BLaER1 (cell line): Measurements from ENCODE around the gene COX6B1.

Experiments used
- H3K27ac ChIP-seq: shearing (Covaris generic); formaldehyde crosslinking; 2 replicates; pipeline ENCODE4 v1.8.1; 2022
- H3K27me3 ChIP-seq: shearing (Covaris generic); formaldehyde crosslinking; 2 replicates; pipeline ENCODE4 v1.8.1; 2022
- H3K36me3 ChIP-seq: shearing (Covaris generic); formaldehyde crosslinking; 2 replicates; pipeline ENCODE4 v1.8.1; 2022
- H3K4me1 ChIP-seq: shearing (Covaris generic); formaldehyde crosslinking; 2 replicates; pipeline ENCODE4 v1.8.1; 2022
- H3K4me2 ChIP-seq: shearing (Covaris generic); formaldehyde crosslinking; 2 replicates; pipeline ENCODE4 v1.8.1; 2022
- H3K4me3 ChIP-seq: shearing (Covaris generic); formaldehyde crosslinking; 2 replicates; pipeline ENCODE4 v1.8.1; 2022
- H3K9ac ChIP-seq: shearing (Covaris generic); formaldehyde crosslinking; 2 replicates; pipeline ENCODE4 v1.8.1; 2022
- H3K9me3 ChIP-seq: shearing (Covaris generic); formaldehyde crosslinking; 2 replicates; pipeline ENCODE4 v1.8.1; 2022
- H4K20me1 ChIP-seq: shearing (Covaris generic); formaldehyde crosslinking; 2 replicates; pipeline ENCODE4 v1.8.1; 2022
- Cebpa-rat ChIP-seq: shearing (Covaris generic); IDR thresholded peaks from 2 replicates; pipeline ENCODE4 v1.8.1; 2022

The COX6B1 gene

GRCh38 chr19:35657904-35658700, 10.0 kb downstream of the COX6B1 start:
- no peak for TF ChIP-seq Cebpa-rat
- Histone ChIP-seq H3K9ac (no peak overlapping the region), H4K20me1 (peaks cover 48% of the 10 kb centered on the region), H3K27me3 (no peaks in the 10 kb centered on the region), H3K27ac (no peak overlapping the region), H3K36me3 (peaks cover 74% of the 10 kb centered on the region), H3K9me3 (no peaks in the 10 kb centered on the region), H3K4me3 (no peak overlapping the region), H3K4me2 (no peak overlapping the region), H3K4me1 (peaks cover 3% of the 10 kb centered on the region)

GRCh38 chr19:35661995-35662340, 13.8 kb downstream of the COX6B1 start:
- Histone ChIP-seq H3K27ac (no peak overlapping the region), H3K4me1 (peaks cover 13% of the 10 kb centered on the region), H3K9me3 (0 out of 2 replicates have a peak, but pooled peaks cover 4% of the 10 kb centered on the region), H3K9ac (no peak overlapping the region), H3K36me3 (peaks cover 36% of the 10 kb centered on the region), H3K4me3 (no peak overlapping the region), H3K27me3 (no peaks in the 10 kb centered on the region), H3K4me2 (no peak overlapping the region), H4K20me1 (peaks cover 19% of the 10 kb centered on the region; the same call in 1 of the 2 replicates)
- TF ChIP-seq Cebpa-rat = no peak

GRCh38 chr19:35663981-35664380, 15.9 kb downstream of the COX6B1 start:
- peaks cover 16% of the 10 kb centered on the region for H3K36me3 ChIP-seq
- TF ChIP-seq Cebpa-rat = no peak

GRCh38 chr19:35665157-35665556, 17.0 kb downstream of the COX6B1 start:
- Histone ChIP-seq H4K20me1 (no peaks in the 10 kb centered on the region), H3K4me3 (no peak overlapping the region), H3K27ac (no peak overlapping the region), H3K9ac (no peak overlapping the region), H3K36me3 (peaks cover 4% of the 10 kb centered on the region; the same call in 1 of the 2 replicates), H3K4me1 (peaks cover 13% of the 10 kb centered on the region), H3K9me3 (0 out of 2 replicates have a peak, but pooled peaks cover 4% of the 10 kb centered on the region), H3K27me3 (no peaks in the 10 kb centered on the region), H3K4me2 (no peak overlapping the region)
- TF ChIP-seq Cebpa-rat = no peak

More at GRCh38 chr19:35663981-35664380, 15.9 kb downstream of the COX6B1 start:
- Histone ChIP-seq H3K9me3 (0 out of 2 replicates have a peak, but pooled peaks cover 4% of the 10 kb centered on the region), H4K20me1 (no peaks in the 10 kb centered on the region), H3K27me3 (no peaks in the 10 kb centered on the region), H3K4me3 (no peak overlapping the region), H3K27ac (no peak overlapping the region), H3K9ac (no peak overlapping the region), H3K4me2 (peak overlapping the region; percentile 25; the same call in 1 of the 2 replicates), H3K4me1 (peaks cover 13% of the 10 kb centered on the region)

- Histone ChIP-seq H3K4me3 (no peak overlapping the region), H4K20me1 (no peaks in the 10 kb centered on the region), H3K36me3 (no peaks in the 10 kb centered on the region), H3K4me1 (peaks cover 13% of the 10 kb centered on the region), H3K27ac (no peak overlapping the region), H3K4me2 (no peak overlapping the region), H3K27me3 (no peaks in the 10 kb centered on the region), H3K9ac (no peak overlapping the region), H3K9me3 (0 out of 2 replicates have a peak, but pooled peaks cover 4% of the 10 kb centered on the region)
- TF ChIP-seq Cebpa-rat = no peak
Observed at GRCh38 chr19:35665604-35666003, 17.5 kb downstream of the COX6B1 start.

GRCh38 chr19:35666251-35666913, 18.3 kb downstream of the COX6B1 start, which contains the start of gene UPK1A:
Gene UPK1A, plus strand, starts transcription at chr19:35666517. Its CDS starts 296 bp downstream, at chr19:35666813.
- no peak for TF ChIP-seq Cebpa-rat
- no peak within 1 kb of the TSS for H3K4me2 ChIP-seq

GRCh38 chr19:35669566-35669965, 21.4 kb downstream of the COX6B1 start:
- no peak overlapping the region for H3K4me2 ChIP-seq
- H3K9me3 ChIP-seq = no peaks in the 10 kb centered on the region
- no peak overlapping the region for H3K9ac ChIP-seq
- 0 out of 2 replicates have a peak, but pooled peaks cover 5% of the 10 kb centered on the region for H3K4me1 ChIP-seq
- H3K27ac ChIP-seq = no peak overlapping the region
- peaks cover 25% of the 10 kb centered on the region for H3K27me3 ChIP-seq
- H4K20me1 ChIP-seq = no peaks in the 10 kb centered on the region
- no peak for TF ChIP-seq Cebpa-rat
- H3K36me3 ChIP-seq = no peaks in the 10 kb centered on the region
- H3K4me3 ChIP-seq = no peak overlapping the region

More at GRCh38 chr19:35666251-35666913, 18.3 kb downstream of the COX6B1 start, which contains the start of gene UPK1A:
- H3K27ac ChIP-seq = no peak within 1 kb of the TSS
- no peak within 1 kb of the TSS for H3K4me3 ChIP-seq
- 0 out of 2 replicates have a peak, but pooled peaks cover 4% of the 10 kb centered on the region for H3K9me3 ChIP-seq
- peaks cover 13% of the 10 kb centered on the region for H3K4me1 ChIP-seq
- H3K36me3 ChIP-seq = no peaks in the 10 kb centered on the region
- H3K27me3 ChIP-seq = no peaks in the 10 kb centered on the region
- H4K20me1 ChIP-seq = no peaks in the 10 kb centered on the region
- no peak within 1 kb of the TSS for H3K9ac ChIP-seq

GRCh38 chr19:35669974-35670373, 21.9 kb downstream of the COX6B1 start:
- no peak overlapping the region for H3K9ac ChIP-seq
- H3K4me2 ChIP-seq = no peak overlapping the region
- no peaks in the 10 kb centered on the region for H3K36me3 ChIP-seq
- no peak for TF ChIP-seq Cebpa-rat
- H4K20me1 ChIP-seq = no peaks in the 10 kb centered on the region
- peaks cover 25% of the 10 kb centered on the region for H3K27me3 ChIP-seq
- H3K4me3 ChIP-seq = no peak overlapping the region
- H3K9me3 ChIP-seq = no peaks in the 10 kb centered on the region
- H3K4me1 ChIP-seq = 0 out of 2 replicates have a peak, but pooled peaks cover 5% of the 10 kb centered on the region
- no peak overlapping the region for H3K27ac ChIP-seq

GRCh38 chr19:35670686-35671085, 22.6 kb downstream of the COX6B1 start:
- Histone ChIP-seq H3K27me3 (peaks cover 25% of the 10 kb centered on the region), H3K9me3 (no peaks in the 10 kb centered on the region), H4K20me1 (no peaks in the 10 kb centered on the region), H3K4me1 (0 out of 2 replicates have a peak, but pooled peaks cover 5% of the 10 kb centered on the region), H3K4me3 (no peak overlapping the region), H3K27ac (no peak overlapping the region), H3K9ac (no peak overlapping the region), H3K4me2 (no peak overlapping the region), H3K36me3 (no peaks in the 10 kb centered on the region)
- no peak for TF ChIP-seq Cebpa-rat

- no peak overlapping the region for H3K4me3 ChIP-seq
- H3K27ac ChIP-seq = no peak overlapping the region
- no peaks in the 10 kb centered on the region for H3K9me3 ChIP-seq
- peaks cover 25% of the 10 kb centered on the region for H3K27me3 ChIP-seq
- H3K36me3 ChIP-seq = no peaks in the 10 kb centered on the region
- H3K9ac ChIP-seq = no peak overlapping the region
- no peaks in the 10 kb centered on the region for H4K20me1 ChIP-seq
- 0 out of 2 replicates have a peak, but pooled peaks cover 5% of the 10 kb centered on the region for H3K4me1 ChIP-seq
- TF ChIP-seq Cebpa-rat = no peak
- H3K4me2 ChIP-seq = no peak overlapping the region
Observed at GRCh38 chr19:35671818-35672217, 23.7 kb downstream of the COX6B1 start.
